ENCODE data around the gene GGT5. TPM values are rescaled to one million over a fixed set of nuclear protein-coding genes. Genes with fewer than 3 reads are reported as not detected.
"Not testable (repeated sequence)": the region's sequence is repeated elsewhere in the genome, so short reads cannot be mapped to it uniquely, and the experiment has no call there.

The GGT5 gene
- total RNA-seq, 6 experiments from 2014 or later: 8.5 to 34.7 (median 22.0) TPM

- no peaks in the 10 kb centered on the region for H3K9me3 ChIP-seq
- no peaks in the 10 kb centered on the region for H3K4me1 ChIP-seq
- ATAC-seq (no peak), DNase-seq (no peak)
- no peak overlapping the region for H3K27ac ChIP-seq
- H3K27me3 ChIP-seq: no peaks in the 10 kb centered on the region
- H3K36me3 ChIP-seq: no peaks in the 10 kb centered on the region
- intact Hi-C loops (cut with DNase I): no loop called here
- WGBS (ENCODE audit: insufficient coverage, low coverage, low lambda C conversion rate, missing lambda C conversion rate): 93% methylated on average over 5 of the region's 6 CpGs
- H3K4me3 ChIP-seq: no peak overlapping the region
- TF ChIP-seq POLR2A (IDR thresholded peaks at IDR 0.05) (no peak), CTCF (IDR thresholded peaks at IDR 0.05) (no peak)
Observed at GRCh38 chr22:24240381-24240780, 4.5 kb downstream of the GGT5 start.

GRCh38 chr22:24238101-24238694 is 6.7 kb downstream of the GGT5 start:
- intact Hi-C loops (cut with DNase I): loop anchor here in 1 of 2 donors (10.0 kb wide), 1 partner anchor 53 kb away; the partner anchor contains the start of gene SUSD2
- not testable (repeated sequence) for H3K27ac ChIP-seq, DNase-seq, ATAC-seq, H3K4me1 ChIP-seq, H3K27me3 ChIP-seq, H3K36me3 ChIP-seq, H3K4me3 ChIP-seq, H3K9me3 ChIP-seq
- 89% methylated on average over 9 of the region's 13 CpGs for WGBS (ENCODE audit: insufficient coverage, low coverage, low lambda C conversion rate, missing lambda C conversion rate)

- H3K27me3 ChIP-seq: no peaks in the 10 kb centered on the region
- H3K36me3 ChIP-seq: no peaks in the 10 kb centered on the region
- intact Hi-C loops (cut with DNase I): loop anchor here in 1 of 2 donors (10.0 kb wide), 1 partner anchor 52 kb away; the partner anchor contains the start of gene SUSD2
- H3K4me3 ChIP-seq: no peak overlapping the region
- DNase-seq: no peak
- no peaks in the 10 kb centered on the region for H3K9me3 ChIP-seq
- ATAC-seq: no peak
- 57% methylated on average over 4 of the region's 4 CpGs for WGBS (ENCODE audit: insufficient coverage, low coverage, low lambda C conversion rate, missing lambda C conversion rate)
- no peak for TF ChIP-seq POLR2A (IDR thresholded peaks at IDR 0.05)
- no peak for TF ChIP-seq CTCF (IDR thresholded peaks at IDR 0.05)
- H3K4me1 ChIP-seq: no peaks in the 10 kb centered on the region
- no peak overlapping the region for H3K27ac ChIP-seq
Observed at GRCh38 chr22:24236656-24237055, 8.2 kb downstream of the GGT5 start.

GRCh38 chr22:24235315-24235714 is 9.6 kb downstream of the GGT5 start:
- 90% methylated on average over 2 of the region's 4 CpGs for WGBS (ENCODE audit: insufficient coverage, low coverage, low lambda C conversion rate, missing lambda C conversion rate)
- Histone ChIP-seq H3K36me3 (no peaks in the 10 kb centered on the region), H3K4me3 (no peak overlapping the region), H3K27ac (no peak overlapping the region), H3K9me3 (no peaks in the 10 kb centered on the region), H3K27me3 (no peaks in the 10 kb centered on the region), H3K4me1 (no peaks in the 10 kb centered on the region)
- TF ChIP-seq CTCF (IDR thresholded peaks at IDR 0.05) (no peak), POLR2A (IDR thresholded peaks at IDR 0.05) (no peak)
- no peak for DNase-seq
- intact Hi-C loops (cut with DNase I): loop anchor here in 1 of 2 donors (10.0 kb wide), 1 partner anchor 51 kb away; the partner anchor contains the start of gene SUSD2
- ATAC-seq: no peak

- intact Hi-C loops (cut with DNase I): loop anchor here in 1 of 2 donors (10.0 kb wide), 1 partner anchor 49 kb away; the partner anchor contains the start of gene SUSD2
- Histone ChIP-seq H3K36me3 (no peaks in the 10 kb centered on the region), H3K27ac (no peak overlapping the region), H3K4me1 (no peaks in the 10 kb centered on the region), H3K4me3 (no peak overlapping the region), H3K9me3 (no peaks in the 10 kb centered on the region), H3K27me3 (no peaks in the 10 kb centered on the region)
- 57% methylated on average over 1 of the region's 14 CpGs for WGBS (ENCODE audit: insufficient coverage, low coverage, low lambda C conversion rate, missing lambda C conversion rate)
- DNase-seq (no peak), ATAC-seq (no peak)
- TF ChIP-seq POLR2A (IDR thresholded peaks at IDR 0.05) (no peak), CTCF (IDR thresholded peaks at IDR 0.05) (no peak)
Observed at GRCh38 chr22:24233816-24234215, 11.1 kb downstream of the GGT5 start.

Measured in right lobe of liver (tissue), 6 donors.